GM12878 (cell line): ENCODE results near the gene ARHGAP20. TPM values are rescaled to one million over a fixed set of nuclear protein-coding genes. Genes with fewer than 3 reads are reported as not detected.

ENCODE experiments used
- ATAC-seq: fragments of 200-7000 bp; cut with Tn5 transposase; 3 replicates; pipeline ENCODE4 v1.9.1; 2020; ENCODE audit warnings: mild to moderate bottlenecking, moderate library complexity
- BruUV-seq: library from RNA; stranded (reverse); fragments of 400-500 nt; replicated peaks from 2 replicates; lab custom pipeline; 2021; lab: Mats Ljungman, UMichigan
- CTCF ChIA-PET: fragments of 300-600 bp; sonication (Branson Sonifier 250); formaldehyde crosslinking; extraction: SDS; loops from one replicate; lab custom pipeline; 2021; ENCODE audit warnings: inconsistent platforms; lab: Yijun Ruan, JAX
- POLR2A ChIA-PET: fragments of 350-600 bp; formaldehyde crosslinking; extraction: SDS; loops from one replicate; lab custom pipeline; 2021; ENCODE audit warnings: inconsistent platforms; lab: Charles Lee
- RAD21 ChIA-PET: fragments of 300-600 bp; sonication (Branson Sonifier 250); formaldehyde crosslinking; loops from one replicate; lab custom pipeline; 2023; ENCODE audit warnings: antibody characterized with exemption; ENCODE audit not compliant: unreplicated experiment; lab: Charles Lee
- SMC1A ChIA-PET: fragments of 300-600 bp; sonication (Branson Sonifier 250); formaldehyde crosslinking; loops from one replicate; lab custom pipeline; 2023; ENCODE audit not compliant: unreplicated experiment, uncharacterized antibody; lab: Charles Lee
- DNase-seq: peaks from one replicate; pipeline ENCODE4 v3.0.0-alpha.2; 2011; ENCODE audit warnings: low read depth, low spot score
- FAIRE-seq: peaks from 3 replicates; lab custom pipeline; 2011; peaks lifted over from hg19 to GRCh38; lab: Jason Lieb, UNC
- H2AFZ ChIP-seq: 2 replicates; pipeline ENCODE4 v1.6.0; 2011; ENCODE audit warnings: low read depth, low read length, control low read depth; ENCODE audit not compliant: control insufficient read depth
- H3K27ac ChIP-seq: 2 replicates; pipeline ENCODE4 v1.5.1; 2011; ENCODE audit warnings: control low read depth; ENCODE audit not compliant: control insufficient read depth, insufficient read depth
- H3K27me3 ChIP-seq, 2 experiments: replicated peaks in 1 of 2; 2 replicates each; pipeline versions ENCODE4 v1.6.0 to v1.6.1; 2011; ENCODE audit warnings: low read length in 1 of 2; ENCODE audit not compliant: control insufficient read depth in 2 of 2, insufficient read depth in 2 of 2
- H3K36me3 ChIP-seq, 2 experiments: 2 replicates each; pipeline ENCODE4 v1.5.1; 2011; ENCODE audit warnings: low read length in 1 of 2; ENCODE audit not compliant: control insufficient read depth in 2 of 2, insufficient read depth in 2 of 2
- H3K4me1 ChIP-seq: 2 replicates; pipeline ENCODE4 v1.6.1; 2011; ENCODE audit warnings: mild to moderate bottlenecking, low read length, moderate library complexity, mixed read lengths; ENCODE audit not compliant: control insufficient read depth, insufficient read depth
- H3K4me2 ChIP-seq: 2 replicates; pipeline ENCODE4 v1.6.0; 2011; ENCODE audit warnings: control low read depth; ENCODE audit not compliant: control insufficient read depth, insufficient read depth
- H3K4me3 ChIP-seq: fragments of 200-600 bp; sonication (generic); 2 replicates; pipeline ENCODE4 v1.5.1; 2016
- H3K79me2 ChIP-seq: 2 replicates; pipeline ENCODE4 v1.6.0; 2011; ENCODE audit warnings: low read length; ENCODE audit not compliant: control insufficient read depth, insufficient read depth
- H3K9ac ChIP-seq: 2 replicates; pipeline ENCODE4 v1.8.0; 2011; ENCODE audit warnings: low read length, control low read depth, mixed read lengths; ENCODE audit not compliant: control insufficient read depth, insufficient read depth
- H3K9me3 ChIP-seq: replicated peaks from 3 replicates; pipeline ENCODE4 v1.5.1; 2011; ENCODE audit warnings: mild to moderate bottlenecking, low read length; ENCODE audit not compliant: control insufficient read depth, insufficient read depth
- H4K20me1 ChIP-seq: 2 replicates; pipeline ENCODE4 v1.6.0; 2011; ENCODE audit not compliant: control insufficient read depth, insufficient read depth
- ATF2 ChIP-seq: IDR thresholded peaks from 2 replicates; pipeline ENCODE4 v1.6.1; 2012; ENCODE audit warnings: low read length, inconsistent platforms
- ATF3 ChIP-seq: IDR thresholded peaks from 2 replicates; pipeline ENCODE4 v1.6.1; 2011; ENCODE audit warnings: low read depth, mild to moderate bottlenecking, low read length, moderate library complexity, borderline replicate concordance; ENCODE audit errors: extremely low read depth
- SUZ12 ChIP-seq: fragments of 200-600 bp; sonication (generic); IDR thresholded peaks from one replicate; pipeline ENCODE4 v1.6.1; 2018; ENCODE audit warnings: antibody characterized with exemption, mild to moderate bottlenecking; ENCODE audit not compliant: unreplicated experiment
- ZNF592 ChIP-seq: fragments of 450-650 bp; IDR thresholded peaks from 2 replicates; pipeline ENCODE4 v1.6.1; 2017; ENCODE audit warnings: mild to moderate bottlenecking, moderate library complexity
- WGBS: methylation state at CpG from one replicate; pipeline ENCODE4 v1.1.6; 2016; ENCODE audit warnings: low lambda C conversion rate; ENCODE audit not compliant: insufficient replicate concordance, insufficient coverage; ENCODE audit errors: missing lambda C conversion rate; 5-methylcytosine and 5-hydroxymethylcytosine counted together
- in situ Hi-C: fragments of 300-500 bp; cut with MboI; formaldehyde crosslinking; loops from 9 replicates; pipeline ENCODE4 v1.14.3; 2018; ENCODE audit warnings: mixed read lengths
- intact Hi-C: fragments of 100-400 bp; cut with micrococcal nuclease; formaldehyde crosslinking; loops from one replicate; pipeline ENCODE4 v1.14.2; 2022; ENCODE audit not compliant: unreplicated experiment
- polyA plus RNA-seq, 11 experiments: library from polyadenylated mRNA; depleted of rRNA in 4 of 11; unstranded in 6 of 11; stranded (reverse) in 5 of 11; fragments of >200 nt; fragmentation: Nextera tagmentation in 4 of 11; fragmentation: Illumina TruSeq in 1 of 11; extraction: Ambion mirVana in 4 of 11; extraction: Trizol in 1 of 11; gene quantifications; 1 replicate in 1 of 11; 2 replicates in 10 of 11; pipeline versions ENCODE4 v1.2.1 to v1.2.3, GENCODE V29; 2011 to 2016; ENCODE audit warnings: inconsistent platforms in 2 of 11, missing spikeins in 2 of 11, low read depth in 1 of 11
- total RNA-seq, 4 experiments: library from RNA; depleted of rRNA in 3 of 4; stranded (reverse); fragments of >200 nt in 3 of 4; fragmentation: Illumina TruSeq in 1 of 4; extraction: Trizol in 1 of 4; gene quantifications; 2 replicates each; pipeline versions ENCODE4 v1.2.1 to v1.2.3, GENCODE V29; 2013 to 2021

ARHGAP20 gene
- total and polyA plus RNA-seq, 10 of the 15 experiments (the other 5 are each of a cell fraction or from before 2014, with no cell fraction given) = 0.01 TPM; not detected in 9

- BruUV-seq = no TSS peak
- ChIA-PET CTCF (no interaction called here), POLR2A (no interaction called here), RAD21 (no interaction called here), SMC1A (no interaction called here)
- peak; percentile 38 for TF ChIP-seq SUZ12
- no peak for TF ChIP-seq ZNF592
- no peak for TF ChIP-seq ATF3
- no peak for TF ChIP-seq ATF2
- Histone ChIP-seq H3K4me1 (no peaks in the 10 kb centered on the region), H3K27ac (no peak overlapping the region), H3K27me3 (peaks cover 11 to 12% of the 10 kb centered on the region in 2 experiments), H3K9ac (no peak overlapping the region), H4K20me1 (no peaks in the 10 kb centered on the region), H3K4me3 (no peak overlapping the region), H3K4me2 (peak overlapping the region; percentile 69), H2AFZ (peak overlapping the region; percentile 57), H3K79me2 (no peaks in the 10 kb centered on the region), H3K36me3 (no peaks in the 10 kb centered on the region), H3K9me3 (no peaks in the 10 kb centered on the region)
- FAIRE-seq (no peak), DNase-seq (no peak), ATAC-seq (no peak; the same call in 2 of the 3 replicates)
- 29% methylated on average over 24 of the region's 24 CpGs for WGBS
- in situ Hi-C loops = no loop called here
- intact Hi-C loops = no loop called here
Measured at GRCh38 chr11:110711448-110711775, 825 bp downstream of the ARHGAP20 start.
